NK-92 (cell line): ENCODE data around the gene HBA1.
"Not testable (repeated sequence)": the region's sequence is repeated elsewhere in the genome, so short reads cannot be mapped to it uniquely, and the experiment has no call there.

ENCODE experiments used
- DNase-seq: peaks from one replicate; lab custom pipeline; 2025; ENCODE audit not compliant: unreplicated experiment; lab: John Stamatoyannopoulos, UW

Gene HBA1

GRCh38 chr16:176477-177382 is at the start of gene HBA1:
TSS of gene HBA1 (plus strand) at chr16:176680. CDS start at chr16:176717, 37 bp downstream.
- DNase-seq: not testable (repeated sequence)

GRCh38 chr16:129075-129474 is 47.4 kb upstream of the HBA1 start:
- no peak for DNase-seq

GRCh38 chr16:130533-131173 is 45.8 kb upstream of the HBA1 start:
- DNase-seq: no peak

- DNase-seq: no peak
Measured at GRCh38 chr16:132120-132519, 44.4 kb upstream of the HBA1 start.

GRCh38 chr16:133716-134115 is 42.8 kb upstream of the HBA1 start:
- DNase-seq: no peak

- DNase-seq: no peak
Measured at GRCh38 chr16:138049-138417, 38.4 kb upstream of the HBA1 start.

- no peak for DNase-seq
Measured at GRCh38 chr16:140175-140857, 36.2 kb upstream of the HBA1 start.

- no peak for DNase-seq
Measured at GRCh38 chr16:142405-142967, 34.0 kb upstream of the HBA1 start.

- DNase-seq: no peak
Measured at GRCh38 chr16:143047-143446, 33.4 kb upstream of the HBA1 start.

- no peak for DNase-seq
Measured at GRCh38 chr16:143456-143855, 33.0 kb upstream of the HBA1 start.

- DNase-seq: no peak
Measured at GRCh38 chr16:144797-145252, 31.7 kb upstream of the HBA1 start.

GRCh38 chr16:146646-147045 is 29.8 kb upstream of the HBA1 start:
- DNase-seq: no peak

- no peak for DNase-seq
Measured at GRCh38 chr16:149024-149660, 27.3 kb upstream of the HBA1 start.

- no peak for DNase-seq
Measured at GRCh38 chr16:152141-153128, 24.0 kb upstream of the HBA1 start, which contains the start of gene HBZ. TSS of gene HBZ (plus strand) at chr16:152644. CDS start at chr16:152910, 266 bp downstream.

- not testable (repeated sequence) for DNase-seq
Measured at GRCh38 chr16:153129-153521, 23.4 kb upstream of the HBA1 start.

- DNase-seq: not testable (repeated sequence)
Measured at GRCh38 chr16:153550-154216, 22.8 kb upstream of the HBA1 start.

GRCh38 chr16:154217-155030 is 22.1 kb upstream of the HBA1 start:
- DNase-seq: no peak

GRCh38 chr16:155031-155398 is 21.5 kb upstream of the HBA1 start:
- DNase-seq: no peak
